ENCODE data around the gene FSTL4. TPM values are rescaled to one million over a fixed set of nuclear protein-coding genes. Genes with fewer than 3 reads are reported as not detected.
"Not testable (repeated sequence)": the region's sequence is repeated elsewhere in the genome, so short reads cannot be mapped to it uniquely, and the experiment has no call there.

FSTL4 gene
- total RNA-seq, 1 experiment from 2014 or later: 2.7 TPM

- H3K9me3 ChIP-seq: no peaks in the 10 kb centered on the region
- ChIA-PET POLR2A (no interaction called here), CTCF (interaction anchor here (1.0 kb wide), 1 partner anchor 25 kb away, joined by 3 read pairs; no protein-coding TSS in a partner anchor)
- no peak for DNase-seq
- BruUV-seq (replicated peaks): no TSS peak
- no peak overlapping the region for H3K4me3 ChIP-seq (ENCODE audit: low read depth, low read length)
- Mint-ChIP-seq H3K36me3 (ENCODE audit: insufficient read depth, unreplicated experiment) (no peaks in the 10 kb centered on the region), H3K4me1 (ENCODE audit: low read depth, unreplicated experiment) (no peaks in the 10 kb centered on the region), H3K27ac (ENCODE audit: unreplicated experiment) (no peak overlapping the region), H3K9me3 (ENCODE audit: unreplicated experiment) (no peaks in the 10 kb centered on the region), H3K27me3 (ENCODE audit: insufficient read depth, unreplicated experiment) (peaks cover 13% of the 10 kb centered on the region), H3K4me3 (ENCODE audit: unreplicated experiment) (no peak overlapping the region)
- no peaks in the 10 kb centered on the region; the same call in 1 of the 2 replicates for H3K27me3 ChIP-seq (replicated peaks; ENCODE audit: control insufficient read depth, insufficient read depth, low read length)
- no peaks in the 10 kb centered on the region for H3K4me1 ChIP-seq
- intact Hi-C loops (cut with micrococcal nuclease; ENCODE audit: unreplicated experiment): no loop called here
- no peaks in the 10 kb centered on the region for H3K36me3 ChIP-seq (ENCODE audit: control insufficient read depth, insufficient read depth, low read length)
- no peak for TF ChIP-seq CTCF (IDR thresholded peaks at IDR 0.05; ENCODE audit: insufficient read depth in 1 of 2, low read depth in 1 of 2, low read length in 1 of 2, severe bottlenecking in 1 of 2, unreplicated experiment in 1 of 2)
Measured at GRCh38 chr5:133396187-133396741, 216.1 kb downstream of the FSTL4 start.

- H3K9me3 Mint-ChIP-seq (ENCODE audit: unreplicated experiment); H3K27me3 ChIP-seq (replicated peaks; ENCODE audit: control insufficient read depth, insufficient read depth, low read length); H3K4me3 Mint-ChIP-seq (ENCODE audit: unreplicated experiment); intact Hi-C loops (cut with micrococcal nuclease; ENCODE audit: unreplicated experiment); POLR2A ChIA-PET; H3K36me3 Mint-ChIP-seq (ENCODE audit: insufficient read depth, unreplicated experiment); BruUV-seq (replicated peaks); H3K9me3 ChIP-seq; CTCF ChIA-PET; H3K4me1 ChIP-seq; H3K4me1 Mint-ChIP-seq (ENCODE audit: low read depth, unreplicated experiment); H3K36me3 ChIP-seq (ENCODE audit: control insufficient read depth, insufficient read depth, low read length); H3K4me3 ChIP-seq (ENCODE audit: low read depth, low read length); H3K27ac Mint-ChIP-seq (ENCODE audit: unreplicated experiment); DNase-seq: not testable (repeated sequence)
- H3K27me3 Mint-ChIP-seq (ENCODE audit: insufficient read depth, unreplicated experiment): peaks cover 13% of the 10 kb centered on the region
Measured at GRCh38 chr5:133395207-133395606, 217.1 kb downstream of the FSTL4 start.

- H3K36me3 Mint-ChIP-seq (ENCODE audit: insufficient read depth, unreplicated experiment); DNase-seq; H3K27ac Mint-ChIP-seq (ENCODE audit: unreplicated experiment); H3K4me3 Mint-ChIP-seq (ENCODE audit: unreplicated experiment); BruUV-seq (replicated peaks); H3K4me3 ChIP-seq (ENCODE audit: low read depth, low read length); H3K9me3 Mint-ChIP-seq (ENCODE audit: unreplicated experiment); H3K4me1 Mint-ChIP-seq (ENCODE audit: low read depth, unreplicated experiment); POLR2A ChIA-PET; H3K9me3 ChIP-seq; H3K36me3 ChIP-seq (ENCODE audit: control insufficient read depth, insufficient read depth, low read length); intact Hi-C loops (cut with micrococcal nuclease; ENCODE audit: unreplicated experiment); H3K4me1 ChIP-seq; H3K27me3 ChIP-seq (replicated peaks; ENCODE audit: control insufficient read depth, insufficient read depth, low read length); CTCF ChIA-PET: not testable (repeated sequence)
- peaks cover 14% of the 10 kb centered on the region for H3K27me3 Mint-ChIP-seq (ENCODE audit: insufficient read depth, unreplicated experiment)
Measured at GRCh38 chr5:133394477-133394817, 217.9 kb downstream of the FSTL4 start.

- Histone ChIP-seq H3K9me3 (no peaks in the 10 kb centered on the region), H3K4me3 (ENCODE audit: low read depth, low read length) (no peak overlapping the region), H3K36me3 (ENCODE audit: control insufficient read depth, insufficient read depth, low read length) (no peaks in the 10 kb centered on the region), H3K4me1 (no peaks in the 10 kb centered on the region), H3K27me3 (replicated peaks; ENCODE audit: control insufficient read depth, insufficient read depth, low read length) (no peaks in the 10 kb centered on the region; the same call in 1 of the 2 replicates)
- H3K27ac Mint-ChIP-seq (ENCODE audit: unreplicated experiment): no peak overlapping the region
- H3K36me3 Mint-ChIP-seq (ENCODE audit: insufficient read depth, unreplicated experiment): no peaks in the 10 kb centered on the region
- H3K9me3 Mint-ChIP-seq (ENCODE audit: unreplicated experiment): no peaks in the 10 kb centered on the region
- peaks cover 15% of the 10 kb centered on the region for H3K27me3 Mint-ChIP-seq (ENCODE audit: insufficient read depth, unreplicated experiment)
- H3K4me1 Mint-ChIP-seq (ENCODE audit: low read depth, unreplicated experiment): no peaks in the 10 kb centered on the region
- DNase-seq: no peak
- POLR2A ChIA-PET: no interaction called here
- no peak overlapping the region for H3K4me3 Mint-ChIP-seq (ENCODE audit: unreplicated experiment)
- intact Hi-C loops (cut with micrococcal nuclease; ENCODE audit: unreplicated experiment): no loop called here
- TF ChIP-seq CTCF (IDR thresholded peaks at IDR 0.05; ENCODE audit: insufficient read depth in 1 of 2, low read depth in 1 of 2, low read length in 1 of 2, severe bottlenecking in 1 of 2, unreplicated experiment in 1 of 2): no peak
- CTCF ChIA-PET: no interaction called here
- no TSS peak for BruUV-seq (replicated peaks)
Measured at GRCh38 chr5:133393776-133394476, 218.4 kb downstream of the FSTL4 start.
